AG10803 (cell line): Measurements from ENCODE around the gene CFAP43.

Source experiments
- DNase-seq: peaks from one replicate; pipeline ENCODE4 v3.0.0; 2010; ENCODE audit warnings: low read depth
- H3K4me3 ChIP-seq: 2 replicates; pipeline ENCODE4 v1.5.1; 2011; ENCODE audit warnings: mild to moderate bottlenecking, low read length, control low read depth
- CTCF ChIP-seq: conservative IDR thresholded peaks from 2 replicates; pipeline ENCODE4 v1.5.1; 2011; ENCODE audit warnings: mild to moderate bottlenecking, low read length, control low read depth, inconsistent platforms

Gene CFAP43

GRCh38 chr10:104088239-104088638 lies 143.9 kb downstream of the CFAP43 start:
- no peak for DNase-seq
- no peak for TF ChIP-seq CTCF
- no peak overlapping the region for H3K4me3 ChIP-seq

- TF ChIP-seq CTCF, result no peak
- DNase-seq, result no peak
Observed at GRCh38 chr10:104085801-104086400, 146.3 kb downstream of the CFAP43 start, which contains the start of gene COL17A1. TSS of gene COL17A1 (minus strand) at chr10:104085880. CDS start at chr10:104080673, 5,207 bp downstream.

GRCh38 chr10:104084482-104085142 lies 147.6 kb downstream of the CFAP43 start:
- no peak overlapping the region for H3K4me3 ChIP-seq
- TF ChIP-seq CTCF, result no peak
- no peak for DNase-seq

More at GRCh38 chr10:104085801-104086400, 146.3 kb downstream of the CFAP43 start, which contains the start of gene COL17A1:
- H3K4me3 ChIP-seq, result no peak within 1 kb of the TSS

- no peak for DNase-seq
- no peak overlapping the region for H3K4me3 ChIP-seq
- no peak for TF ChIP-seq CTCF
Observed at GRCh38 chr10:104081998-104082397, 150.2 kb downstream of the CFAP43 start.

GRCh38 chr10:104080762-104081161 lies 151.4 kb downstream of the CFAP43 start:
- no peak overlapping the region for H3K4me3 ChIP-seq
- TF ChIP-seq CTCF, result peak; percentile 44
- DNase-seq, result peak; percentile 23
